DMS79 treated with DMSO at 0.1 percent for 48 hours (cell line): ENCODE measurements around the gene PNMA6A.
"Not testable (repeated sequence)": the region's sequence is repeated elsewhere in the genome, so short reads cannot be mapped to it uniquely, and the experiment has no call there.

ENCODE experiments used
- DNase-seq: peaks from one replicate; lab custom pipeline; 2025; lab: John Stamatoyannopoulos, UW

The PNMA6A gene

GRCh38 chrX:153071909-153072583 lies at the start of gene PNMA6A:
Gene PNMA6A (plus strand): TSS chrX:153072454. CDS start chrX:153073063, 609 bp downstream.
- not testable (repeated sequence) for DNase-seq

GRCh38 chrX:153026501-153026900 lies 45.8 kb upstream of the PNMA6A start:
- not testable (repeated sequence) for DNase-seq

GRCh38 chrX:153028487-153028886 lies 43.8 kb upstream of the PNMA6A start:
- DNase-seq, result not testable (repeated sequence)

GRCh38 chrX:153029162-153029561 lies 43.1 kb upstream of the PNMA6A start:
- no peak for DNase-seq

- no peak for DNase-seq
Observed at GRCh38 chrX:153029875-153030274, 42.4 kb upstream of the PNMA6A start.

GRCh38 chrX:153030801-153031200 lies 41.5 kb upstream of the PNMA6A start:
- no peak for DNase-seq

- DNase-seq, result peak; percentile 34
Observed at GRCh38 chrX:153032397-153033118, 39.7 kb upstream of the PNMA6A start.

- no peak for DNase-seq
Observed at GRCh38 chrX:153049093-153049492, 23.2 kb upstream of the PNMA6A start.

GRCh38 chrX:153052534-153052933 lies 19.7 kb upstream of the PNMA6A start:
- no peak for DNase-seq

- no peak for DNase-seq
Observed at GRCh38 chrX:153055871-153056749, 16.1 kb upstream of the PNMA6A start, which contains the start of gene PNMA3. Gene PNMA3 (plus strand): TSS chrX:153056470. CDS start chrX:153057056, 586 bp downstream.

- no peak for DNase-seq
Observed at GRCh38 chrX:153057281-153057680, 15.0 kb upstream of the PNMA6A start.

GRCh38 chrX:153059191-153060094 lies 12.8 kb upstream of the PNMA6A start:
- no peak for DNase-seq

- DNase-seq, result no peak
Observed at GRCh38 chrX:153060095-153060445, 12.2 kb upstream of the PNMA6A start.

- DNase-seq, result no peak
Observed at GRCh38 chrX:153061732-153062131, 10.5 kb upstream of the PNMA6A start.

GRCh38 chrX:153063315-153063714 lies 8.9 kb upstream of the PNMA6A start:
- no peak for DNase-seq

GRCh38 chrX:153064061-153064460 lies 8.2 kb upstream of the PNMA6A start:
- no peak for DNase-seq

- no peak for DNase-seq
Observed at GRCh38 chrX:153065389-153065788, 6.9 kb upstream of the PNMA6A start.

GRCh38 chrX:153066402-153066801 lies 5.9 kb upstream of the PNMA6A start:
- not testable (repeated sequence) for DNase-seq

GRCh38 chrX:153073331-153073730 lies 1.1 kb downstream of the PNMA6A start:
- not testable (repeated sequence) for DNase-seq

GRCh38 chrX:153074262-153074899 lies 2.1 kb downstream of the PNMA6A start:
- no peak for DNase-seq

- no peak for DNase-seq
Observed at GRCh38 chrX:153074935-153075334, 2.7 kb downstream of the PNMA6A start.
